ENCODE measurements around the gene TTF2. TPM values are rescaled to one million over a fixed set of nuclear protein-coding genes. Genes with fewer than 3 reads are reported as not detected.

TTF2 gene
- total and polyA plus RNA-seq, 2 of the 8 experiments (the other 6 are each of a cell fraction or from before 2014, with no cell fraction given), result 16.9 to 89.6 TPM

DNA sequence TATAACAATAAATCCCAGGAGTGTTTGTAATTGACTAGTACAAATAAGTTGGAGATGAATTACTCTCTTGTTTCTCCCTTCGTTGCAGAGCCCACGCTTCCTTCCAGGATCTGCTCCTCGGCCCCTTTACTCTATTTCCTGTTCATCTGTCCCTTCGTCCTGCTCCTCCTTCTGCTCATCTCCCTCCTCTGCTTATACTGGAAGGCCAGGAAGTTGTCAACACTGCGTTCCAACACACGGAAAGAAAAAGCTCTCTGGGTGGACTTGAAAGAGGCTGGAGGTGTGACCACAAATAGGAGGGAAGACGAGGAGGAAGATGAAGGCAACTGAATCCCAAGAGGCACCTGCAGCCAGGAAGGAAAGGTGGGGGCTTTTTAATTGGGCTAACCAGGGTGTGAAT, 26.4 kb upstream of the TTF2 start (continued):
- TF ChIP-seq, protein P1, sequence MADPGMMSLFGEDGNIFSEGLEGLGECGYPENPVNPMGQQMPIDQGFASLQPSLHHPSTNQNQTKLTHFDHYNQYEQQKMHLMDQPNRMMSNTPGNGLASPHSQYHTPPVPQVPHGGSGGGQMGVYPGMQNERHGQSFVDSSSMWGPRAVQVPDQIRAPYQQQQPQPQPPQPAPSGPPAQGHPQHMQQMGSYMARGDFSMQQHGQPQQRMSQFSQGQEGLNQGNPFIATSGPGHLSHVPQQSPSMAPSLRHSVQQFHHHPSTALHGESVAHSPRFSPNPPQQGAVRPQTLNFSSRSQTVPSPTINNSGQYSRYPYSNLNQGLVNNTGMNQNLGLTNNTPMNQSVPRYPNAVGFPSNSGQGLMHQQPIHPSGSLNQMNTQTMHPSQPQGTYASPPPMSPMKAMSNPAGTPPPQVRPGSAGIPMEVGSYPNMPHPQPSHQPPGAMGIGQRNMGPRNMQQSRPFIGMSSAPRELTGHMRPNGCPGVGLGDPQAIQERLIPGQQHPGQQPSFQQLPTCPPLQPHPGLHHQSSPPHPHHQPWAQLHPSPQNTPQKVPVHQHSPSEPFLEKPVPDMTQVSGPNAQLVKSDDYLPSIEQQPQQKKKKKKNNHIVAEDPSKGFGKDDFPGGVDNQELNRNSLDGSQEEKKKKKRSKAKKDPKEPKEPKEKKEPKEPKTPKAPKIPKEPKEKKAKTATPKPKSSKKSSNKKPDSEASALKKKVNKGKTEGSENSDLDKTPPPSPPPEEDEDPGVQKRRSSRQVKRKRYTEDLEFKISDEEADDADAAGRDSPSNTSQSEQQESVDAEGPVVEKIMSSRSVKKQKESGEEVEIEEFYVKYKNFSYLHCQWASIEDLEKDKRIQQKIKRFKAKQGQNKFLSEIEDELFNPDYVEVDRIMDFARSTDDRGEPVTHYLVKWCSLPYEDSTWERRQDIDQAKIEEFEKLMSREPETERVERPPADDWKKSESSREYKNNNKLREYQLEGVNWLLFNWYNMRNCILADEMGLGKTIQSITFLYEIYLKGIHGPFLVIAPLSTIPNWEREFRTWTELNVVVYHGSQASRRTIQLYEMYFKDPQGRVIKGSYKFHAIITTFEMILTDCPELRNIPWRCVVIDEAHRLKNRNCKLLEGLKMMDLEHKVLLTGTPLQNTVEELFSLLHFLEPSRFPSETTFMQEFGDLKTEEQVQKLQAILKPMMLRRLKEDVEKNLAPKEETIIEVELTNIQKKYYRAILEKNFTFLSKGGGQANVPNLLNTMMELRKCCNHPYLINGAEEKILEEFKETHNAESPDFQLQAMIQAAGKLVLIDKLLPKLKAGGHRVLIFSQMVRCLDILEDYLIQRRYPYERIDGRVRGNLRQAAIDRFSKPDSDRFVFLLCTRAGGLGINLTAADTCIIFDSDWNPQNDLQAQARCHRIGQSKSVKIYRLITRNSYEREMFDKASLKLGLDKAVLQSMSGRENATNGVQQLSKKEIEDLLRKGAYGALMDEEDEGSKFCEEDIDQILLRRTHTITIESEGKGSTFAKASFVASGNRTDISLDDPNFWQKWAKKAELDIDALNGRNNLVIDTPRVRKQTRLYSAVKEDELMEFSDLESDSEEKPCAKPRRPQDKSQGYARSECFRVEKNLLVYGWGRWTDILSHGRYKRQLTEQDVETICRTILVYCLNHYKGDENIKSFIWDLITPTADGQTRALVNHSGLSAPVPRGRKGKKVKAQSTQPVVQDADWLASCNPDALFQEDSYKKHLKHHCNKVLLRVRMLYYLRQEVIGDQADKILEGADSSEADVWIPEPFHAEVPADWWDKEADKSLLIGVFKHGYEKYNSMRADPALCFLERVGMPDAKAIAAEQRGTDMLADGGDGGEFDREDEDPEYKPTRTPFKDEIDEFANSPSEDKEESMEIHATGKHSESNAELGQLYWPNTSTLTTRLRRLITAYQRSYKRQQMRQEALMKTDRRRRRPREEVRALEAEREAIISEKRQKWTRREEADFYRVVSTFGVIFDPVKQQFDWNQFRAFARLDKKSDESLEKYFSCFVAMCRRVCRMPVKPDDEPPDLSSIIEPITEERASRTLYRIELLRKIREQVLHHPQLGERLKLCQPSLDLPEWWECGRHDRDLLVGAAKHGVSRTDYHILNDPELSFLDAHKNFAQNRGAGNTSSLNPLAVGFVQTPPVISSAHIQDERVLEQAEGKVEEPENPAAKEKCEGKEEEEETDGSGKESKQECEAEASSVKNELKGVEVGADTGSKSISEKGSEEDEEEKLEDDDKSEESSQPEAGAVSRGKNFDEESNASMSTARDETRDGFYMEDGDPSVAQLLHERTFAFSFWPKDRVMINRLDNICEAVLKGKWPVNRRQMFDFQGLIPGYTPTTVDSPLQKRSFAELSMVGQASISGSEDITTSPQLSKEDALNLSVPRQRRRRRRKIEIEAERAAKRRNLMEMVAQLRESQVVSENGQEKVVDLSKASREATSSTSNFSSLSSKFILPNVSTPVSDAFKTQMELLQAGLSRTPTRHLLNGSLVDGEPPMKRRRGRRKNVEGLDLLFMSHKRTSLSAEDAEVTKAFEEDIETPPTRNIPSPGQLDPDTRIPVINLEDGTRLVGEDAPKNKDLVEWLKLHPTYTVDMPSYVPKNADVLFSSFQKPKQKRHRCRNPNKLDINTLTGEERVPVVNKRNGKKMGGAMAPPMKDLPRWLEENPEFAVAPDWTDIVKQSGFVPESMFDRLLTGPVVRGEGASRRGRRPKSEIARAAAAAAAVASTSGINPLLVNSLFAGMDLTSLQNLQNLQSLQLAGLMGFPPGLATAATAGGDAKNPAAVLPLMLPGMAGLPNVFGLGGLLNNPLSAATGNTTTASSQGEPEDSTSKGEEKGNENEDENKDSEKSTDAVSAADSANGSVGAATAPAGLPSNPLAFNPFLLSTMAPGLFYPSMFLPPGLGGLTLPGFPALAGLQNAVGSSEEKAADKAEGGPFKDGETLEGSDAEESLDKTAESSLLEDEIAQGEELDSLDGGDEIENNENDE (IDR thresholded peaks at IDR 0.05; ENCODE audit: insufficient replicate concordance, low read length), result no peak
- TF ChIP-seq, protein P2, sequence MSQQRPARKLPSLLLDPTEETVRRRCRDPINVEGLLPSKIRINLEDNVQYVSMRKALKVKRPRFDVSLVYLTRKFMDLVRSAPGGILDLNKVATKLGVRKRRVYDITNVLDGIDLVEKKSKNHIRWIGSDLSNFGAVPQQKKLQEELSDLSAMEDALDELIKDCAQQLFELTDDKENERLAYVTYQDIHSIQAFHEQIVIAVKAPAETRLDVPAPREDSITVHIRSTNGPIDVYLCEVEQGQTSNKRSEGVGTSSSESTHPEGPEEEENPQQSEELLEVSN (IDR thresholded peaks at IDR 0.05), result no peak
- TF ChIP-seq BCL11A (IDR thresholded peaks at IDR 0.05; ENCODE audit: low read depth in 2 of 2, low read length in 2 of 2) (no peak), SAP30 (IDR thresholded peaks at IDR 0.05; ENCODE audit: insufficient read depth, insufficient replicate concordance, low read length) (no peak), SP1 (IDR thresholded peaks at IDR 0.05; ENCODE audit: low read depth, low read length) (no peak), BACH1 (IDR thresholded peaks at IDR 0.05; ENCODE audit: low read length) (no peak), EP300 (IDR thresholded peaks at IDR 0.05; ENCODE audit: borderline replicate concordance in 1 of 2, low read depth in 2 of 2, low read length in 2 of 2) (no peak), HDAC2 (IDR thresholded peaks at IDR 0.05; ENCODE audit: borderline replicate concordance in 1 of 2, low read depth in 2 of 2, low read length in 2 of 2) (no peak), SIN3A (conservative IDR thresholded peaks at IDR 0.05 in 1 of 2, IDR thresholded peaks at IDR 0.05 in 1 of 2; ENCODE audit: low read depth in 1 of 2, low read length in 2 of 2) (no peak)
- TF ChIP-seq, protein P3, sequence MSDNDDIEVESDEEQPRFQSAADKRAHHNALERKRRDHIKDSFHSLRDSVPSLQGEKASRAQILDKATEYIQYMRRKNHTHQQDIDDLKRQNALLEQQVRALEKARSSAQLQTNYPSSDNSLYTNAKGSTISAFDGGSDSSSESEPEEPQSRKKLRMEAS (IDR thresholded peaks at IDR 0.05), result no peak
